ENCODE results near the gene ACTR8. TPM values are rescaled to one million over a fixed set of nuclear protein-coding genes. Genes with fewer than 3 reads are reported as not detected.

The ACTR8 gene
- total RNA-seq, 2 donors from 2014 or later, result 20.6 to 54.5 TPM

DNA sequence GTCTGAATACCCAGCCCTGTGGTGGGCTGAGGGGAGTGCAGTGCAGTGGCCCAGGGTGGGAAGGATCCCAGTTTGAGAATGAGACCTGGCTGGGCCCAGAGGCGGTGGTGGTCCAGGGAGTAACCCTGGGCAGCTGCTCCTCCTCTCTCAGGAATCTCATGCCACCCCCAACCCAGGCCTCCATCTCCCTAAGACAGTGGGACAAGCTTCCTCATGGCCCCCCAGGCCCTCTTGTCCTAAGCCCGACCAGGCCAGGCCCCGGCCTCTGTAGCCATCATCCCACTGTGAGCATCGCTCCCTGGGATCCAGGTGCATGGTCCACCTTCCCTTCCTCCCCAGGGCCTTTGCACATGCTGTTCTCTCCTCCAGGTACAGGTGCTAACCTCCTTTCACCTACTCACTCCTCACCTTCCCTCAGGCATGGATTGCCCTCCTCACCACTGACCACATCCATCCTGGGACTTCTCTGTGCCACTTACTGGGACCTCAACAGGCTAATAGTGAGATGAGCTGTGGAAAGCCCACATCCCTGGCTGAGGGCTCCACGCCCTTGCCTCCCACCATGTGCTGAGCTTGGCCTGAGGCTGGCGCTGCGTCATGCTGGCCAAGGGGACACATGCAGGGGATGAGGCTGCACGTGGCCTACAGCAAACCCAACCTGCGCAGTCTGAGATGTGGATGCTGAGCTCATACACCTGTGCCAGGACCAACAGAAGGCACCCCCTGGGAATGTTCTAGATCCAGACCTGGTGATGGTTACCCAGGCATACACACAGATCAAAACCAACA, 45.7 kb downstream of the ACTR8 start:
- 100% methylated on average over 8 of the region's 9 CpGs for WGBS
- H3K36me3 ChIP-seq, result no peaks in the 10 kb centered on the region
- no peak for DNase-seq (ENCODE audit: low spot score)
- no peak overlapping the region for H3K4me3 ChIP-seq
- H3K9me3 ChIP-seq, result no peaks in the 10 kb centered on the region
- H3K27ac ChIP-seq, result no peak overlapping the region
- H3K4me1 ChIP-seq (replicated peaks), result no peaks in the 10 kb centered on the region
- TF ChIP-seq POLR2A (IDR thresholded peaks at IDR 0.05) (no peak), POLR2AphosphoS5 (IDR thresholded peaks at IDR 0.05) (no peak)
- TF ChIP-seq, protein P1, sequence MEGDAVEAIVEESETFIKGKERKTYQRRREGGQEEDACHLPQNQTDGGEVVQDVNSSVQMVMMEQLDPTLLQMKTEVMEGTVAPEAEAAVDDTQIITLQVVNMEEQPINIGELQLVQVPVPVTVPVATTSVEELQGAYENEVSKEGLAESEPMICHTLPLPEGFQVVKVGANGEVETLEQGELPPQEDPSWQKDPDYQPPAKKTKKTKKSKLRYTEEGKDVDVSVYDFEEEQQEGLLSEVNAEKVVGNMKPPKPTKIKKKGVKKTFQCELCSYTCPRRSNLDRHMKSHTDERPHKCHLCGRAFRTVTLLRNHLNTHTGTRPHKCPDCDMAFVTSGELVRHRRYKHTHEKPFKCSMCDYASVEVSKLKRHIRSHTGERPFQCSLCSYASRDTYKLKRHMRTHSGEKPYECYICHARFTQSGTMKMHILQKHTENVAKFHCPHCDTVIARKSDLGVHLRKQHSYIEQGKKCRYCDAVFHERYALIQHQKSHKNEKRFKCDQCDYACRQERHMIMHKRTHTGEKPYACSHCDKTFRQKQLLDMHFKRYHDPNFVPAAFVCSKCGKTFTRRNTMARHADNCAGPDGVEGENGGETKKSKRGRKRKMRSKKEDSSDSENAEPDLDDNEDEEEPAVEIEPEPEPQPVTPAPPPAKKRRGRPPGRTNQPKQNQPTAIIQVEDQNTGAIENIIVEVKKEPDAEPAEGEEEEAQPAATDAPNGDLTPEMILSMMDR (IDR thresholded peaks at IDR 0.05), result no peak
- H3K27me3 ChIP-seq (replicated peaks; ENCODE audit: insufficient read depth), result no peaks in the 10 kb centered on the region
- intact Hi-C loops (cut with DNase I), result no loop called here

DNA sequence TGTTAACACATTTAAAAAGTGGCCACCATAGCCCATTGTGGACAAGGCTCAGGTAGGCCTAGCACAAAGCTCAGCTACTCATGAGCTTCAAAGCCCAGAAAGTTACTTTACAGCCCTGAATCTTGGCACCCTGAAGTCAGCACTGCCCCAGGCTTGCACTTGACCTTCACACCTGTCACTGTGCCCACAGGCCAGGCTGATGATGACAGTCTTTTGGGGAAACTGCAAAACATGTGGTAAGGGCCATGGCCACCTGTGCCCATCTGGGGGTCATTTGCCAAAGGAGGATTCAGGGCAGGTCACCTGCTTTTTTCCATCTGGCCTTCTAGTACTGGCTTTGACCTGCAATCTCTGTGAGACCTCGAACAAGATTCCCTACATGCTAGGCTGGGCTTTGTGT, 46.7 kb downstream of the ACTR8 start:
- Histone ChIP-seq H3K4me1 (replicated peaks) (no peaks in the 10 kb centered on the region), H3K36me3 (no peaks in the 10 kb centered on the region), H3K27ac (no peak overlapping the region), H3K9me3 (no peaks in the 10 kb centered on the region), H3K27me3 (replicated peaks; ENCODE audit: insufficient read depth) (no peaks in the 10 kb centered on the region), H3K4me3 (no peak overlapping the region)
- intact Hi-C loops (cut with DNase I), result no loop called here
- TF ChIP-seq, protein P1 (IDR thresholded peaks at IDR 0.05), result no peak
- TF ChIP-seq POLR2AphosphoS5 (IDR thresholded peaks at IDR 0.05) (no peak), POLR2A (IDR thresholded peaks at IDR 0.05) (no peak)
- WGBS, result 53% methylated on average over 1 of the region's 1 CpG
- no peak for DNase-seq (ENCODE audit: low spot score)

DNA sequence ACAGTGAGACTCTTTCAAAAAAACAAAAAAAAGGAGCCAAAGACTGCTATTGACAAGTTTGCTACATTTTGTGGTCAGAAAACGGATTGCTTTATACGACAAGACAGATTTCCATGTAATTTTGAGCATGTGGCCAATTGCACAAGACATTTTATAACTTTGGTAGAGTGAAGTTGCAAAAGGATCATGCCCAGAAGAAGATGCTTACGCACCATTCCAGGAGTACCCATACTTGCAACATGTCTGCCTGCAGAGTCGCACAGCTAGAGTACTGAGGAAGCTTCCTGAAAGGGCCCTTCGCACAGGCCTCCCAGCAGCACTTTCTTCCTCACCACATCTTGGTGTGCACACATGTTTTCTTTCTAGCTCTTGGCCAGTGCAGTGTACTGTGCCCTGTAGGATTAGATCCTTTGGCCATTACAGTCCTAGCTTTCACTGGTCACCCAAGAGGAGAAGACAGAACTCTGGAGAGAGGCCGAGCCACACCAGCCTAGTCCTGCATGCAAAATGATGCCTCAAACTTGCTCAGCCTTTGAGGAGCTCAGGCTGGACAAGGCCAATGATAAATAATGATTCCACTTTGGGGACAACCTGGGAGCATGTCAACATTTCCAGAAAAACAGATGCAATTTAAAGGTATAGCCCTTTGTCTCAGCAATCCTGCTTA, 47.4 kb downstream of the ACTR8 start:
- TF ChIP-seq POLR2AphosphoS5 (IDR thresholded peaks at IDR 0.05), result no peak
- H3K4me1 ChIP-seq (replicated peaks), result no peaks in the 10 kb centered on the region
- no peaks in the 10 kb centered on the region for H3K9me3 ChIP-seq

DNA sequence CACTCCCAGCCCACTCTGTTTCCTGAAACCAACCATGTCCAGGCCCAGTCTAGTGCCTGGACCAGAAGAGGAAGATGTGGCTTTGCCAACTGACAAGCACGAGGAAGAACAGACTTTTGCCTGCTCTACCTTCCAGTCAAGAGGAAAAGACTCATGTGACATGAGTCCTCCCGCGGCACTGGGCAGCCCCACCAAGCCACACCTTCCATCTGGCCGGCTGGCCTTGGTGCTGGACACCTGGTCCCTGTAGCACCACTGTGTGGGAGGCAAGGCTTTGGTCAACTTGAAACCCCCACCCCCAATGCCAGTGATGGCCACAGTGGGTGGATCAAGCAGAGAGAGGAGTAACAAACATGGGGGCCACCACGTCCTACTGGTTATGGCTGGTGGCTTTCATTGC, 48.3 kb downstream of the ACTR8 start:
- DNase-seq (ENCODE audit: low spot score), result no peak
- no peak for TF ChIP-seq POLR2A (IDR thresholded peaks at IDR 0.05)
- TF ChIP-seq, protein P1 (IDR thresholded peaks at IDR 0.05), result no peak
- no peak for TF ChIP-seq POLR2AphosphoS5 (IDR thresholded peaks at IDR 0.05)
- H3K36me3 ChIP-seq, result no peaks in the 10 kb centered on the region
- H3K9me3 ChIP-seq, result no peaks in the 10 kb centered on the region
- no peak overlapping the region for H3K4me3 ChIP-seq
- intact Hi-C loops (cut with DNase I), result no loop called here
- no peaks in the 10 kb centered on the region for H3K27me3 ChIP-seq (replicated peaks; ENCODE audit: insufficient read depth)
- H3K27ac ChIP-seq, result no peak overlapping the region
- 95% methylated on average over 5 of the region's 5 CpGs for WGBS
- no peaks in the 10 kb centered on the region for H3K4me1 ChIP-seq (replicated peaks)

More for the DNA sequence above, 47.4 kb downstream of the ACTR8 start:
- intact Hi-C loops (cut with DNase I), result no loop called here
- no peak overlapping the region for H3K27ac ChIP-seq
- no peak overlapping the region for H3K4me3 ChIP-seq
- no peaks in the 10 kb centered on the region for H3K36me3 ChIP-seq
- WGBS, result 98% methylated on average over 6 of the region's 6 CpGs
- no peak for DNase-seq (ENCODE audit: low spot score)
- H3K27me3 ChIP-seq (replicated peaks; ENCODE audit: insufficient read depth), result no peaks in the 10 kb centered on the region

DNA sequence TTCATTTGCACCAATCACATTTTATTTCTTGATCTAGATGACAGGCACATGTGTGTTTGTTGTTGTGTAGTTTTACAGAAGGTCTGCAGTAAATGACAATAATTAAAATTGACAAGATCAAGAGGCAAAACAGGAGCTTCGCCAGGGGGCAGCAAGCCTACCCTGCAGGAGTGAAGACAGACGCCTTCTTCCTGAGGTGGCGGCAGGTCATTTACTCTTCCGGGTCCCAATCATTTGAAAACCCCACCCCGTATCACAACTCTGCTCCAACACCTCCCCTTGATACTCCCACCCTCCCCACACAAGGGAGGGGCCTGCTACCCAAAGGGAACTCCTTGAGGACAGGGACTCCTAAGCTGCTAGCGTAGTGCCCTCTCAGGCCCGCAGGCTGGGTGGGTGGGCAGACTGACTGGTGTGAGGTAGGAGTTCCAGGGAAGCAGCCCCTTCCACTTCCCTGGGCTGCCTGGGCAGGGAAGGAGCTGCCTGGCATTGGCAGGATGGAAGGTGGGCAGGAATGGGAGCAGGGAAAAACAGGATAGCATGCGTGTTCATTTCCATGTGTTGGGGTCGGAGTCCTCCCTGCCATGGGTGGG, 48.8 kb downstream of the ACTR8 start:
- Histone ChIP-seq H3K9me3 (no peaks in the 10 kb centered on the region), H3K27me3 (replicated peaks; ENCODE audit: insufficient read depth) (no peaks in the 10 kb centered on the region), H3K4me1 (replicated peaks) (no peaks in the 10 kb centered on the region), H3K27ac (no peak overlapping the region), H3K4me3 (no peak overlapping the region), H3K36me3 (no peaks in the 10 kb centered on the region)
- WGBS, result 92% methylated on average over 9 of the region's 9 CpGs
- TF ChIP-seq, protein P1 (IDR thresholded peaks at IDR 0.05), result no peak
- no peak for TF ChIP-seq POLR2A (IDR thresholded peaks at IDR 0.05)
- TF ChIP-seq POLR2AphosphoS5 (IDR thresholded peaks at IDR 0.05), result no peak
- intact Hi-C loops (cut with DNase I), result no loop called here
- no peak for DNase-seq (ENCODE audit: low spot score)

Measured in prostate gland (tissue), 2 donors.